ENCODE measurements around the gene CD82. TPM values are rescaled to one million over a fixed set of nuclear protein-coding genes. Genes with fewer than 3 reads are reported as not detected.

The CD82 gene
- total and polyA plus RNA-seq, 8 donors, result 26.5 to 64.6 (median 32.5) TPM

- FAIRE-seq, result no peak
- H3K27me3 ChIP-seq, result no peaks in the 10 kb centered on the region
- no peaks in the 10 kb centered on the region for H3K36me3 ChIP-seq
- peak in 2 of 6 donors; percentile 23 to 46 for DNase-seq
- intact Hi-C loops (cut with DNase I), result no loop called here
- 40 to 51% methylated on average over 10 of the region's 10 CpGs for WGBS, 2 donors
- no peaks in the 10 kb centered on the region for H3K9me3 ChIP-seq
- TF ChIP-seq CTCF (IDR thresholded peaks at IDR 0.05), result peak in 1 of 4 donors; percentile 9
- H3K4me1 ChIP-seq, result peaks cover 0 to 15% (median 0%) of the 10 kb centered on the region in 3 donors
- H3K27ac ChIP-seq, result no peak overlapping the region
- ATAC-seq, result peak in 3 of 4 donors; percentile 47 to 56 (median 51)
- no peak overlapping the region for H3K4me3 ChIP-seq
Measured at GRCh38 chr11:44632466-44633123, 67.1 kb downstream of the CD82 start.

DNA sequence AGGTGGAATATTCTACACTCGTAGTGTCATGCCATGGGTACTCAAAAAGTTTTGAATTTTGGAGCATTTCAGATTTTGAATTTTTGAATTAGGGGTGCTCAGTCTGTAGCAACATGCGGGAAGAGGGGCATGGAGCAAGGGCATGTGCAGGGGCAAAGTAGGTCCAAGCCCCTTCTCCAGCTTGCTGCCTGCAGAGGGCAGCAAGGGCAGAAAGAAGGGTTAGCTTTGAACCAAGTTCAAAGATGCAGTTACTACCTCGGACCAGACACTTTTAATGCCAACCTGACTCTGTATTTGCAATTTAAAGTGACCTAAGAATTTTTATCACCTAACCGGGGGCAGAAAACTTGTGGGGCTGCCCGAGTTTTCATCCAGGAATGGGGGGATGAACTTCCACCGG is 68.2 kb downstream of the CD82 start:
- H3K4me3 ChIP-seq, result no peak overlapping the region
- no peaks in the 10 kb centered on the region for H3K9me3 ChIP-seq
- 50 to 59% methylated on average over 6 of the region's 6 CpGs for WGBS, 2 donors
- no peak for TF ChIP-seq CTCF (IDR thresholded peaks at IDR 0.05)
- peak in 1 of 6 donors; percentile 5 for DNase-seq
- no peaks in the 10 kb centered on the region for H3K27me3 ChIP-seq
- H3K27ac ChIP-seq, result no peak overlapping the region
- intact Hi-C loops (cut with DNase I), result no loop called here
- no peak for ATAC-seq
- no peak for FAIRE-seq
- peaks cover 0 to 7% (median 0%) of the 10 kb centered on the region in 3 donors for H3K4me1 ChIP-seq
- H3K36me3 ChIP-seq, result no peaks in the 10 kb centered on the region

DNA sequence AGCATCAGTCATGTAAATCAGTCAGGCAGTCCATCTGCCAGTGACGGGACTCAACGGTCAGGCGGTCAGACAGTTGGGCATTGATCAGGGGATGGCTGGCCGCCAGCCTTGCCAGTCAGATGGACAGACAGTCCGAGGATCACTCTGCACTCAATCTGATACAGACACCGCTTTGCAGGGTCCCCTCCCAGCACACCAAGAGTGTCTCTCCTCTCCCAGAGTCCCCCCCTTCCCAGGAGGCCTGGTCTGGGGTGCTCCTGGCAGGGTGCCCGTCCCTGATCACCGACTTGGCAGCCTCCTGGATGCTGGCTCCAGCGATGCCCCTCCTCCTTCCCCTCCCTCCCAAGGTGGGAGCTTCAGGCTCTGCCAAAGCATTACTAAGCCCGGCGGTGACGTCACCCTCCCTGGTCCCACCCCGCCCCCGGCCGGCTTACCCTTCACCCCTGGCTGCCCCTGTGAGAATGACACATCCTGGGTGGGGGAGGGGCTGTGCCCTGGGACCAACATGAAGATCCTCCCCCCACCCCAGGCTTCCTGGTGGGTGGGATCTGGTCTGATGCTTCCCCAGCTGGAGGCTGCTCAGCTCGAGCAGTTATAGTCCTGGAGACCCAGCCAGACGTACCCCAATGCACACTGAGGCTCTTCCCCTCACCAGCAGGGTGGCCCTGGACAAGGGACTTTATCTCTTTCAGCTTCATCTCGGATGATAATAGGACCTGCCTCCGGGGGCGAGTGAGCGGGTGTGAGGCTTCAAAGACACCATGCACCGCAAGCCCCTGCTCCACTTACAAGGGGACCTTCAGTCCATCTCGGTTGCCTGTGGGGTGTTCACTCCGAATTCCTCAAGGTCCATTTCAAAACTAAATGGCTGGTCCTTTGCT is 69.2 kb downstream of the CD82 start:
- WGBS, 2 donors, result 13 to 15% methylated on average over 24 of the region's 24 CpGs
- FAIRE-seq (no peak), DNase-seq (peak; percentile 64 to 89 (median 79)), ATAC-seq (peak; percentile 87 to 91 (median 91))
- H3K9me3 ChIP-seq, result no peaks in the 10 kb centered on the region
- H3K36me3 ChIP-seq, result no peaks in the 10 kb centered on the region
- intact Hi-C loops (cut with DNase I), result no loop called here
- no peaks in the 10 kb centered on the region for H3K27me3 ChIP-seq
- no peak overlapping the region for H3K4me3 ChIP-seq
- peaks cover 0 to 7% (median 0%) of the 10 kb centered on the region in 3 donors for H3K4me1 ChIP-seq
- no peak for TF ChIP-seq CTCF (IDR thresholded peaks at IDR 0.05)
- no peak overlapping the region for H3K27ac ChIP-seq

DNA sequence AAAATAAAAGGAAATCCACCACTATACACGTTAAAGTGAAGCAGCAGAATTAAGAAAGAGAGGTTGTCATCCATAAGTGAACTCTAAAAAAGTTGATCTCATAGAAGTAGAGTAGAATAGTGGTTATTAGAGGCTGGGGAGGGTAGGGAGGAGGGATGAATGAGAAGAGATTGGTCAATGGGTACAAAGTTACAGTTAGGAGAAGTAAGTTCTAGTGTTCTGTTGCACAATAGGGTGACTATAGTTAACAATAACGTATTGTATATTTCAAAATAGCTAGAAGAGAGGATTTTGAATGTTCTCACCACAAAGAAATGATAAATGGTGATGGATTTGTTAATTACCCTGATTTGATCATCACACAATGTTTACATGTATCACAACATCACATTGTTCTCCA is 72.0 kb downstream of the CD82 start:
- no peaks in the 10 kb centered on the region for H3K36me3 ChIP-seq

More for the DNA sequence above, 72.0 kb downstream of the CD82 start:
- Histone ChIP-seq H3K27me3 (no peaks in the 10 kb centered on the region), H3K27ac (no peak overlapping the region), H3K4me1 (peaks cover 0 to 7% (median 0%) of the 10 kb centered on the region in 3 donors), H3K9me3 (no peaks in the 10 kb centered on the region), H3K4me3 (no peak overlapping the region)
- ATAC-seq (no peak), DNase-seq (no peak), FAIRE-seq (no peak)
- WGBS, 2 donors, result 24 to 27% methylated on average over 2 of the region's 2 CpGs
- intact Hi-C loops (cut with DNase I), result no loop called here
- TF ChIP-seq CTCF (IDR thresholded peaks at IDR 0.05), result no peak
